ENCODE measurements around the gene MOSPD3. TPM values are rescaled to one million over a fixed set of nuclear protein-coding genes. Genes with fewer than 3 reads are reported as not detected.

MOSPD3 gene
- total and polyA plus RNA-seq, 2 of the 13 experiments (the other 11 are each of a cell fraction or from before 2014, with no cell fraction given) = 7.6 to 8.8 TPM

DNA sequence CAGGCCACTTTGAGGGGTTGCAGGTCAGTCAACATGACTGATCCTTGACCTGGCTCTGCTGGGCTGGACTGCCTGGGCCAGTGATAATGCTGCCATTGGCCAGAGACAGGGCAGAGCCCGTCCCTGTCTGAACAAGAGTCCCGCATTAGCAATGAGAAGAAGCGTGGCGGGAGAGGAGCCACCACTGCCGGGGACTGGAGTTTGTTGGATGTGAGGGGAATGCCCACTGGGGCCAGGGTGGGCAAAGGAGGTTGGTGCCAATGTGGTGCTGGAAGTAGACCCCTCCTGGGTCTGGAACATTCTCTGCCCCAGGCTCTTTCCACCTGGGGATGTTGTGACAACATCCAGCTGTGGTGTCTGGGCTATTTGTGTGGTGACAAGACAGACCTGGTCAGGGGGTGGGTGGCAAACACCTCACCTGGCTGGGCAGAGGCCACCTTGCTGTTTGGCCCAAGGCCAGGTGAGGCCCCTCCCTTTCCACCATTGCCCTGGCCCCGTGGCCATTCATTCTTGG, 46.3 kb upstream of the MOSPD3 start (continued):
- TF ChIP-seq, protein P1, sequence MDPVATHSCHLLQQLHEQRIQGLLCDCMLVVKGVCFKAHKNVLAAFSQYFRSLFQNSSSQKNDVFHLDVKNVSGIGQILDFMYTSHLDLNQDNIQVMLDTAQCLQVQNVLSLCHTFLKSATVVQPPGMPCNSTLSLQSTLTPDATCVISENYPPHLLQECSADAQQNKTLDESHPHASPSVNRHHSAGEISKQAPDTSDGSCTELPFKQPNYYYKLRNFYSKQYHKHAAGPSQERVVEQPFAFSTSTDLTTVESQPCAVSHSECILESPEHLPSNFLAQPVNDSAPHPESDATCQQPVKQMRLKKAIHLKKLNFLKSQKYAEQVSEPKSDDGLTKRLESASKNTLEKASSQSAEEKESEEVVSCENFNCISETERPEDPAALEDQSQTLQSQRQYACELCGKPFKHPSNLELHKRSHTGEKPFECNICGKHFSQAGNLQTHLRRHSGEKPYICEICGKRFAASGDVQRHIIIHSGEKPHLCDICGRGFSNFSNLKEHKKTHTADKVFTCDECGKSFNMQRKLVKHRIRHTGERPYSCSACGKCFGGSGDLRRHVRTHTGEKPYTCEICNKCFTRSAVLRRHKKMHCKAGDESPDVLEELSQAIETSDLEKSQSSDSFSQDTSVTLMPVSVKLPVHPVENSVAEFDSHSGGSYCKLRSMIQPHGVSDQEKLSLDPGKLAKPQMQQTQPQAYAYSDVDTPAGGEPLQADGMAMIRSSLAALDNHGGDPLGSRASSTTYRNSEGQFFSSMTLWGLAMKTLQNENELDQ (CRISPR knock-in tag; IDR thresholded peaks at IDR 0.05; ENCODE audit: borderline replicate concordance) = no peak
- TF ChIP-seq KDM3A (CRISPR knock-in tag; IDR thresholded peaks at IDR 0.05; ENCODE audit: low read depth) = no peak
- no peak for TF ChIP-seq FOXA1 (IDR thresholded peaks at IDR 0.05)
- peak; percentile 42; the same call in 1 of the 2 replicates for TF ChIP-seq FOXA1 (CRISPR knock-in tag; IDR thresholded peaks at IDR 0.05)
- peak; percentile 41 for TF ChIP-seq POLR2AphosphoS5 (IDR thresholded peaks at IDR 0.05; ENCODE audit: low read depth, low read length)
- no peak for TF ChIP-seq GPN1 (CRISPR knock-in tag; IDR thresholded peaks at IDR 0.05; ENCODE audit: borderline replicate concordance)
- TF ChIP-seq ZNF550 (CRISPR knock-in tag; IDR thresholded peaks at IDR 0.05; ENCODE audit: borderline replicate concordance) = no peak
- no peak for TF ChIP-seq ZSCAN20 (CRISPR knock-in tag; IDR thresholded peaks at IDR 0.05; ENCODE audit: borderline replicate concordance)
- no peak for TF ChIP-seq IRX3 (CRISPR knock-in tag; IDR thresholded peaks at IDR 0.05; ENCODE audit: borderline replicate concordance, low read depth)
- TF ChIP-seq RBM39 (IDR thresholded peaks at IDR 0.05; ENCODE audit: low read depth, low read length, poor library complexity, severe bottlenecking) = no peak
- TF ChIP-seq NAIF1 (CRISPR knock-in tag; IDR thresholded peaks at IDR 0.05; ENCODE audit: borderline replicate concordance) = no peak
- TF ChIP-seq SMC3 (IDR thresholded peaks at IDR 0.05; ENCODE audit: low read length) = no peak
- no peak for TF ChIP-seq TBP (CRISPR knock-in tag; IDR thresholded peaks at IDR 0.05)
- TF ChIP-seq, protein P2, sequence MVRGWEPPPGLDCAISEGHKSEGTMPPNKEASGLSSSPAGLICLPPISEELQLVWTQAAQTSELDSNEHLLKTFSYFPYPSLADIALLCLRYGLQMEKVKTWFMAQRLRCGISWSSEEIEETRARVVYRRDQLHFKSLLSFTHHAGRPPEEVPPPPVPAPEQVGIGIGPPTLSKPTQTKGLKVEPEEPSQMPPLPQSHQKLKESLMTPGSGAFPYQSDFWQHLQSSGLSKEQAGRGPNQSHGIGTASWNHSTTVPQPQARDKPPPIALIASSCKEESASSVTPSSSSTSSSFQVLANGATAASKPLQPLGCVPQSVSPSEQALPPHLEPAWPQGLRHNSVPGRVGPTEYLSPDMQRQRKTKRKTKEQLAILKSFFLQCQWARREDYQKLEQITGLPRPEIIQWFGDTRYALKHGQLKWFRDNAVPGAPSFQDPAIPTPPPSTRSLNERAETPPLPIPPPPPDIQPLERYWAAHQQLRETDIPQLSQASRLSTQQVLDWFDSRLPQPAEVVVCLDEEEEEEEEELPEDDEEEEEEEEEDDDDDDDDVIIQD (CRISPR knock-in tag; IDR thresholded peaks at IDR 0.05; ENCODE audit: low read depth) = no peak
- TF ChIP-seq SCMH1 (CRISPR knock-in tag; IDR thresholded peaks at IDR 0.05; ENCODE audit: borderline replicate concordance) = no peak
- no peak for TF ChIP-seq ZNF180 (CRISPR knock-in tag; IDR thresholded peaks at IDR 0.05; ENCODE audit: borderline replicate concordance, low read depth)
- no peak for TF ChIP-seq ZNF777 (CRISPR knock-in tag; IDR thresholded peaks at IDR 0.05)
- TF ChIP-seq FOXK1 (CRISPR knock-in tag; IDR thresholded peaks at IDR 0.05; ENCODE audit: borderline replicate concordance, low read depth) = no peak
- TF ChIP-seq ZNF510 (CRISPR knock-in tag; IDR thresholded peaks at IDR 0.05; ENCODE audit: low read depth) = no peak
- no peak for TF ChIP-seq RFX3 (CRISPR knock-in tag; IDR thresholded peaks at IDR 0.05)
- no peak for TF ChIP-seq RFX1 (IDR thresholded peaks at IDR 0.05)
- TF ChIP-seq, protein P3, sequence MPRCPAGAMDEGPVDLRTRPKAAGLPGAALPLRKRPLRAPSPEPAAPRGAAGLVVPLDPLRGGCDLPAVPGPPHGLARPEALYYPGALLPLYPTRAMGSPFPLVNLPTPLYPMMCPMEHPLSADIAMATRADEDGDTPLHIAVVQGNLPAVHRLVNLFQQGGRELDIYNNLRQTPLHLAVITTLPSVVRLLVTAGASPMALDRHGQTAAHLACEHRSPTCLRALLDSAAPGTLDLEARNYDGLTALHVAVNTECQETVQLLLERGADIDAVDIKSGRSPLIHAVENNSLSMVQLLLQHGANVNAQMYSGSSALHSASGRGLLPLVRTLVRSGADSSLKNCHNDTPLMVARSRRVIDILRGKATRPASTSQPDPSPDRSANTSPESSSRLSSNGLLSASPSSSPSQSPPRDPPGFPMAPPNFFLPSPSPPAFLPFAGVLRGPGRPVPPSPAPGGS (CRISPR knock-in tag; IDR thresholded peaks at IDR 0.05) = no peak
- no peak for TF ChIP-seq THAP11 (CRISPR knock-in tag; IDR thresholded peaks at IDR 0.05)
- TF ChIP-seq ZNF329 (CRISPR knock-in tag; IDR thresholded peaks at IDR 0.05; ENCODE audit: low read depth) = no peak
- TF ChIP-seq, protein P4, sequence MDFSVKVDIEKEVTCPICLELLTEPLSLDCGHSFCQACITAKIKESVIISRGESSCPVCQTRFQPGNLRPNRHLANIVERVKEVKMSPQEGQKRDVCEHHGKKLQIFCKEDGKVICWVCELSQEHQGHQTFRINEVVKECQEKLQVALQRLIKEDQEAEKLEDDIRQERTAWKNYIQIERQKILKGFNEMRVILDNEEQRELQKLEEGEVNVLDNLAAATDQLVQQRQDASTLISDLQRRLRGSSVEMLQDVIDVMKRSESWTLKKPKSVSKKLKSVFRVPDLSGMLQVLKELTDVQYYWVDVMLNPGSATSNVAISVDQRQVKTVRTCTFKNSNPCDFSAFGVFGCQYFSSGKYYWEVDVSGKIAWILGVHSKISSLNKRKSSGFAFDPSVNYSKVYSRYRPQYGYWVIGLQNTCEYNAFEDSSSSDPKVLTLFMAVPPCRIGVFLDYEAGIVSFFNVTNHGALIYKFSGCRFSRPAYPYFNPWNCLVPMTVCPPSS (IDR thresholded peaks at IDR 0.05) = no peak
- no peak for TF ChIP-seq MXI1 (IDR thresholded peaks at IDR 0.05; ENCODE audit: borderline replicate concordance, low read depth, low read length)
